ENCODE data around the gene ADIPOQ.
A peak's percentile ranks its signal among the peaks of the same experiment; 100 is the strongest.
"Not testable (repeated sequence)": the region's sequence is repeated elsewhere in the genome, so short reads cannot be mapped to it uniquely, and the experiment has no call there.

Gene ADIPOQ

GRCh38 chr3:186814100-186814499 is 28.4 kb upstream of the ADIPOQ start:
- Histone ChIP-seq H3K9me3 (ENCODE audit: low read depth, low read length) (no peaks in the 10 kb centered on the region), H3K36me3 (ENCODE audit: insufficient read depth, low read length) (no peaks in the 10 kb centered on the region), H3K27ac (no peak overlapping the region), H3K4me3 (no peak overlapping the region), H3K9ac (ENCODE audit: insufficient read length) (no peak overlapping the region)
- TF ChIP-seq EZH2 (IDR thresholded peaks at IDR 0.05) (no peak), FOXP2 (optimal IDR thresholded peaks at IDR 0.05; ENCODE audit: control extremely low read depth, extremely low read length, insufficient read depth) (no peak), POLR2AphosphoS5 (IDR thresholded peaks at IDR 0.05; ENCODE audit: borderline replicate concordance, low read depth, low read length) (no peak)
- no peak for DNase-seq (ENCODE audit: low read depth, low spot score)

DNA sequence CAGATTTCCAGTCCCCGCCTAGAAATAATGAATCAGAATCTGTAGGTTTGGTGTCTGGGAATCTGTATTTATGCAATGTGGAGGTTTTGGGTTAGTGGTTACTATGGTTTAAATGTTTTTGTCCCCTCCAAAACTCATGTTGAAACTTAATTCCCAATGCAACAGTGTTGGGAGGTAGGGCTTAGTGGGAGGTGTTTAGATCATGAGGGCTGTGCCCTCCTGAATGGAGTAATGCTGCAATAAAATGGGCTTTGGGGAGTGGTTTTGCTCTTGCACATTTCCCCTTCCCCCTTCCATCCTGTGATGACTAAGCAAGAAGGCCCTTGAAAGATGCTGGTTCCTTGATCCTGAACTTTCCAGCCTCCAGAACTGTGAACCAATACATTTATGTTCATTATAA is 27.1 kb upstream of the ADIPOQ start:
- no peaks in the 10 kb centered on the region for H3K9me3 ChIP-seq (ENCODE audit: low read depth, low read length)
- DNase-seq (ENCODE audit: low read depth, low spot score), result peak; percentile 50

GRCh38 chr3:186818516-186818915 is 24.0 kb upstream of the ADIPOQ start:
- H3K27ac ChIP-seq, result peak overlapping the region; percentile 53; the same call in 1 of the 2 replicates
- no peaks in the 10 kb centered on the region for H3K36me3 ChIP-seq (ENCODE audit: insufficient read depth, low read length)
- H3K9ac ChIP-seq (ENCODE audit: insufficient read length), result no peak overlapping the region
- H3K4me3 ChIP-seq, result no peak overlapping the region
- no peaks in the 10 kb centered on the region for H3K9me3 ChIP-seq (ENCODE audit: low read depth, low read length)
- TF ChIP-seq POLR2AphosphoS5 (IDR thresholded peaks at IDR 0.05; ENCODE audit: borderline replicate concordance, low read depth, low read length), result no peak
- TF ChIP-seq FOXP2 (optimal IDR thresholded peaks at IDR 0.05; ENCODE audit: control extremely low read depth, extremely low read length, insufficient read depth), result no peak
- TF ChIP-seq EZH2 (IDR thresholded peaks at IDR 0.05), result no peak
- DNase-seq (ENCODE audit: low read depth, low spot score), result no peak

More for the DNA sequence above, 27.1 kb upstream of the ADIPOQ start:
- no peaks in the 10 kb centered on the region for H3K36me3 ChIP-seq (ENCODE audit: insufficient read depth, low read length)
- peak overlapping the region; percentile 18; the same call in 1 of the 2 replicates for H3K4me3 ChIP-seq
- H3K9ac ChIP-seq (ENCODE audit: insufficient read length), result no peak overlapping the region
- no peak for TF ChIP-seq EZH2 (IDR thresholded peaks at IDR 0.05)
- TF ChIP-seq FOXP2 (optimal IDR thresholded peaks at IDR 0.05; ENCODE audit: control extremely low read depth, extremely low read length, insufficient read depth), result no peak
- H3K27ac ChIP-seq, result peak overlapping the region; percentile 74

DNA sequence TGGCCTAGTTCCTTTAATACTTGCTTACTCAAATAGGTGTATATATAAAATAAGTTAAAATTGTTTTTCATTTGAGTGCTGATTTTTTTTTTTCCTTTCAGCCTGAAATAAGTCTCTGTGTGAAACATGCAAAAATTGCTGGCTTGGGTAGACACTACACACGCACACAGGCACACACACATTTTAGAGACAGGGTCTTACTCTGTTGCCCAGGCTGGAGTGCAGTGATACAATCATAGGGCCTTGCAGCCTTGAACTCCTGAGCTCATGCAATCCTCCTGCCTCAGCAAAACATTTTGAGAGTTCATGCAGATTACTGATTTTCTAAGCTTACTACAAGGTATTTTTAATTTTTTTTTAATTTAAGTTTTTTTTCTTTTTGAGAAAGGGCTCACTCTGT is 23.6 kb upstream of the ADIPOQ start:
- Histone ChIP-seq H3K4me3 (no peak overlapping the region), H3K36me3 (ENCODE audit: insufficient read depth, low read length) (no peaks in the 10 kb centered on the region), H3K27ac (0 out of 2 replicates have a peak overlapping the region, but pooled peaks have one; percentile 53), H3K9ac (ENCODE audit: insufficient read length) (no peak overlapping the region), H3K9me3 (ENCODE audit: low read depth, low read length) (no peaks in the 10 kb centered on the region)
- TF ChIP-seq EZH2 (IDR thresholded peaks at IDR 0.05) (no peak), POLR2AphosphoS5 (IDR thresholded peaks at IDR 0.05; ENCODE audit: borderline replicate concordance, low read depth, low read length) (no peak), FOXP2 (optimal IDR thresholded peaks at IDR 0.05; ENCODE audit: control extremely low read depth, extremely low read length, insufficient read depth) (no peak)
- DNase-seq (ENCODE audit: low read depth, low spot score), result no peak

DNA sequence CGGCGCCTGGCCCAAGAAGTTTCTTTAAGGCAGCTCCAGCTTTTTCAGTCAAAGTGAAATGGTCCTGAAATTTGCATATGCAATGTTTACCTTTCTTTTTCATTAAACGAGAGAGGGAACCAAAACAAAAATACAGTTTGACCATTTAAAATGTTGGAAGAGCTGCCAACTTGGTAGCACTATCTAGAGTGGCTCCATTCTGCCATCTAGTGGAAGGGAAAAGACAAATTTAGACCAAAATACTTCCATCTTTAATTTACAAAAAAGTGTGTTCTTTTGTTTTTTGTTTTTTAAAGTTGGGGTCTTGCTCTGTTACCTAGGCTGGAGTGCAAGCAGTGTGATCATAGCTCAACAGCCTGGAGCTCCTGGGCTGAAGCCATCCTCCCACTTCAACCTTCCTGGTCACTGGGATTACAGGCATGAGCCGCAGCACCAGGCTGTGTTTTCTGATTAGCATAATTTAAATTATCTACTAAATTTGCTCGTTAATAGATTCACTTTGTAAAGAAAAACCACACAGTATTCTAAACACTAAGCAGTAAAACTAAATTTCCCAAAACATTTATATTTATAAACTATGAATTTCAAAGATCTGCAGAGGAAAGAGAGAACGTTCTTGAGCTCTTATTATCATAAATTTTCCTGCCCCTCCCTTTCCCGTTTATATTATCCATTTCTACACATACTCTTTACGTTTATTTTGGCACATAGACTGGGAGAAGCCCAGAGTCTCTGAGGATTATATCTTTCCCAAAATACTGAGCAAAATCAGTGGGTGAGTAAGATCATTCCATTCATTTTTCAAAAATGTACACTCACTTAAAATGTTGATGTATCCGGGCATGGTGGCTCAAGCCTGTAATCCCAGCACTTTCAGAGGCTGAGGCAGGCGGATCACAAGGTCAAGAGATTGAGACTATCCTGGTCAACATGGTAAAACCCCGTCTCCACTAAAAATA is 20.8 kb upstream of the ADIPOQ start:
- no peaks in the 10 kb centered on the region for H3K36me3 ChIP-seq (ENCODE audit: insufficient read depth, low read length)
- peak overlapping the region; percentile 71 for H3K9ac ChIP-seq (ENCODE audit: insufficient read length)
- TF ChIP-seq POLR2AphosphoS5 (IDR thresholded peaks at IDR 0.05; ENCODE audit: borderline replicate concordance, low read depth, low read length), result no peak
- peak overlapping the region; percentile 70 for H3K4me3 ChIP-seq
- H3K9me3 ChIP-seq (ENCODE audit: low read depth, low read length), result no peaks in the 10 kb centered on the region
- peak; percentile 68 for DNase-seq (ENCODE audit: low read depth, low spot score)
- H3K27ac ChIP-seq, result peak overlapping the region; percentile 5; the same call in 1 of the 2 replicates

GRCh38 chr3:186822388-186822759 is 20.1 kb upstream of the ADIPOQ start:
- not testable (repeated sequence) for H3K27ac ChIP-seq; H3K9ac ChIP-seq (ENCODE audit: insufficient read length); DNase-seq (ENCODE audit: low read depth, low spot score); H3K36me3 ChIP-seq (ENCODE audit: insufficient read depth, low read length); H3K4me3 ChIP-seq; H3K9me3 ChIP-seq (ENCODE audit: low read depth, low read length)

DNA sequence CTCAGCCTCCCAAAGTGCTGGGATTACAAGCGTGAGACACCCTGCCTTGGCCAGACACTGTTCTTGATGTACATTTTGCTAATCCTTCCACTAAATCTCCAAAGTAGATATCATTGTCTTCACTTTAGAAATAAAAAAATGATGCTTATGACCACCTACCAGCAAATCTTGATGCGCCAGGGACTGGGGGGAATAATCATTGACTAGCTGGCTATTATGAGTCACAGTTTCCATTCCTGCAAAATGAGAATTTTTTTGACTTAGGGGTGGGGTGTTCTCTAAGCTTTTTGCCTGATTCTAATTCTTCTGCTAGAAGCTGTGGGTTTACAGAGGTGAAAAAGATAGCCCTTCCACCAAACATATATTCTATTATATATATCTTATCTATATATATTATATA is 19.1 kb upstream of the ADIPOQ start:
- DNase-seq (ENCODE audit: low read depth, low spot score), result no peak
- TF ChIP-seq EZH2 (IDR thresholded peaks at IDR 0.05) (no peak), FOXP2 (optimal IDR thresholded peaks at IDR 0.05; ENCODE audit: control extremely low read depth, extremely low read length, insufficient read depth) (no peak), POLR2AphosphoS5 (IDR thresholded peaks at IDR 0.05; ENCODE audit: borderline replicate concordance, low read depth, low read length) (no peak)
- no peak overlapping the region for H3K27ac ChIP-seq
- H3K4me3 ChIP-seq, result no peak overlapping the region
- H3K9ac ChIP-seq (ENCODE audit: insufficient read length), result no peak overlapping the region
- H3K36me3 ChIP-seq (ENCODE audit: insufficient read depth, low read length), result no peaks in the 10 kb centered on the region
- H3K9me3 ChIP-seq (ENCODE audit: low read depth, low read length), result no peaks in the 10 kb centered on the region

- H3K27ac ChIP-seq, result no peak overlapping the region
- no peaks in the 10 kb centered on the region for H3K36me3 ChIP-seq (ENCODE audit: insufficient read depth, low read length)
- TF ChIP-seq EZH2 (IDR thresholded peaks at IDR 0.05), result no peak
- H3K9me3 ChIP-seq (ENCODE audit: low read depth, low read length), result no peaks in the 10 kb centered on the region
- DNase-seq (ENCODE audit: low read depth, low spot score), result no peak
- H3K9ac ChIP-seq (ENCODE audit: insufficient read length), result no peak overlapping the region
- H3K4me3 ChIP-seq, result no peak overlapping the region
These were observed 17.9 kb upstream of the ADIPOQ start for GRCh38 chr3:186824430-186825139.

Measured in SK-N-MC (cell line).